ENCODE results near the gene EIF2B4.

EIF2B4 gene

GRCh38 chr2:27376151-27376865 lies 6.2 kb upstream of the EIF2B4 start:
- peaks cover 69% of the 10 kb centered on the region for H3K36me3 ChIP-seq (ENCODE audit: control insufficient read depth, insufficient read depth, low read length)

GRCh38 chr2:27375513-27376099 lies 5.5 kb upstream of the EIF2B4 start:
- Histone ChIP-seq H3K9me3 (ENCODE audit: control insufficient read depth, insufficient read depth, low read depth, low read length) (no peaks in the 10 kb centered on the region), H3K36me3 (ENCODE audit: control insufficient read depth, insufficient read depth, low read length) (peaks cover 65% of the 10 kb centered on the region), H3K4me1 (ENCODE audit: control insufficient read depth, insufficient read depth, low read length) (peaks cover 10% of the 10 kb centered on the region; the same call in 1 of the 2 replicates), H3K27me3 (ENCODE audit: control insufficient read depth, insufficient read depth, low read length) (no peaks in the 10 kb centered on the region), H3K4me3 (ENCODE audit: low read depth, low read length) (no peak overlapping the region), H3K27ac (ENCODE audit: low read depth, low read length) (no peak overlapping the region), H3K9ac (ENCODE audit: low read length) (no peak overlapping the region)

More at GRCh38 chr2:27376151-27376865, 6.2 kb upstream of the EIF2B4 start:
- peaks cover 13% of the 10 kb centered on the region for H3K4me1 ChIP-seq (ENCODE audit: control insufficient read depth, insufficient read depth, low read length)
- H3K4me3 ChIP-seq (ENCODE audit: low read depth, low read length) = no peak overlapping the region
- no peak overlapping the region for H3K9ac ChIP-seq (ENCODE audit: low read length)
- H3K27me3 ChIP-seq (ENCODE audit: control insufficient read depth, insufficient read depth, low read length) = no peaks in the 10 kb centered on the region
- no peak overlapping the region for H3K27ac ChIP-seq (ENCODE audit: low read depth, low read length)
- H3K9me3 ChIP-seq (ENCODE audit: control insufficient read depth, insufficient read depth, low read depth, low read length) = no peaks in the 10 kb centered on the region

GRCh38 chr2:27373567-27373966 lies 3.4 kb upstream of the EIF2B4 start:
- Histone ChIP-seq H3K9ac (ENCODE audit: low read length) (no peak overlapping the region), H3K36me3 (ENCODE audit: control insufficient read depth, insufficient read depth, low read length) (peaks cover 64% of the 10 kb centered on the region), H3K27me3 (ENCODE audit: control insufficient read depth, insufficient read depth, low read length) (no peaks in the 10 kb centered on the region), H3K4me3 (ENCODE audit: low read depth, low read length) (no peak overlapping the region), H3K9me3 (ENCODE audit: control insufficient read depth, insufficient read depth, low read depth, low read length) (no peaks in the 10 kb centered on the region), H3K4me1 (ENCODE audit: control insufficient read depth, insufficient read depth, low read length) (peaks cover 11% of the 10 kb centered on the region; the same call in 1 of the 2 replicates), H3K27ac (ENCODE audit: low read depth, low read length) (no peak overlapping the region)

GRCh38 chr2:27372937-27373336 lies 2.8 kb upstream of the EIF2B4 start:
- no peak overlapping the region for H3K4me3 ChIP-seq (ENCODE audit: low read depth, low read length)
- H3K4me1 ChIP-seq (ENCODE audit: control insufficient read depth, insufficient read depth, low read length) = peaks cover 11% of the 10 kb centered on the region; the same call in 1 of the 2 replicates
- no peaks in the 10 kb centered on the region for H3K9me3 ChIP-seq (ENCODE audit: control insufficient read depth, insufficient read depth, low read depth, low read length)
- H3K9ac ChIP-seq (ENCODE audit: low read length) = no peak overlapping the region
- no peak overlapping the region for H3K27ac ChIP-seq (ENCODE audit: low read depth, low read length)
- H3K36me3 ChIP-seq (ENCODE audit: control insufficient read depth, insufficient read depth, low read length) = peaks cover 64% of the 10 kb centered on the region
- H3K27me3 ChIP-seq (ENCODE audit: control insufficient read depth, insufficient read depth, low read length) = no peaks in the 10 kb centered on the region

GRCh38 chr2:27370816-27371620 lies 880 bp upstream of the EIF2B4 start:
- Histone ChIP-seq H3K4me1 (ENCODE audit: control insufficient read depth, insufficient read depth, low read length) (peaks cover 11% of the 10 kb centered on the region; the same call in 1 of the 2 replicates), H3K27me3 (ENCODE audit: control insufficient read depth, insufficient read depth, low read length) (no peaks in the 10 kb centered on the region), H3K9me3 (ENCODE audit: control insufficient read depth, insufficient read depth, low read depth, low read length) (no peaks in the 10 kb centered on the region), H3K4me3 (ENCODE audit: low read depth, low read length) (peak overlapping the region; percentile 82), H3K9ac (ENCODE audit: low read length) (peak overlapping the region; percentile 92), H3K36me3 (ENCODE audit: control insufficient read depth, insufficient read depth, low read length) (peaks cover 64% of the 10 kb centered on the region), H3K27ac (ENCODE audit: low read depth, low read length) (peak overlapping the region; percentile 78)

DNA sequence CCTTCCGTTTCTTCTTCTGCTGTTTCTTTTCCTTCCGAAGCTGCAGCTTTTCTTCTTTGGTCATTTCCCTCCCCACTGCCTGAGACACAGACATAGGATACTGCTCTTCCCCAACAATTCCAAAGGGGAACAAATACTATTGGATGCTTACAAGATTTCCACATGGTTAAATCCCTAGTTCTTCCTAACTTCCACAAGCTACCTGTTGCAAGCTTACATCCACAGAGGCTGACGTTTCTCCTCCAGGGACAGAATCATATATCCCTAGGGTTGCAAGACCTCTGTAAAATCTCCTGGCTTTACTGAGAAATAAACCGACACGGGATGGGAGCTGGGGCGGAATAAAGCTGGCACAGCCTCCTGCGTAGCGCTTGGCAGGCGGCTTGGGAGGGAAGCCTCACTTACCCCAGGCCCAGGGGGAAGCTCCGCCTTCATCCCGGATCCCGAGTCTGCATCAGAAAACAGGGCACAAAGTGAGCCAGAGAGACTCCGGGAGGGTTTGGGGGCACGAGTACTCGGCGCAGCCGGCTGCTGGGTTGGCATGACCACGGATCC lies 590 bp downstream of the EIF2B4 start:
- Histone ChIP-seq H3K4me1 (ENCODE audit: control insufficient read depth, insufficient read depth, low read length) (peaks cover 11% of the 10 kb centered on the region; the same call in 1 of the 2 replicates), H3K4me3 (ENCODE audit: low read depth, low read length) (peak overlapping the region; percentile 82), H3K36me3 (ENCODE audit: control insufficient read depth, insufficient read depth, low read length) (peaks cover 56% of the 10 kb centered on the region), H3K9ac (ENCODE audit: low read length) (peak overlapping the region; percentile 90), H3K9me3 (ENCODE audit: control insufficient read depth, insufficient read depth, low read depth, low read length) (no peaks in the 10 kb centered on the region), H3K27me3 (ENCODE audit: control insufficient read depth, insufficient read depth, low read length) (no peaks in the 10 kb centered on the region), H3K27ac (ENCODE audit: low read depth, low read length) (peak overlapping the region; percentile 61)

DNA sequence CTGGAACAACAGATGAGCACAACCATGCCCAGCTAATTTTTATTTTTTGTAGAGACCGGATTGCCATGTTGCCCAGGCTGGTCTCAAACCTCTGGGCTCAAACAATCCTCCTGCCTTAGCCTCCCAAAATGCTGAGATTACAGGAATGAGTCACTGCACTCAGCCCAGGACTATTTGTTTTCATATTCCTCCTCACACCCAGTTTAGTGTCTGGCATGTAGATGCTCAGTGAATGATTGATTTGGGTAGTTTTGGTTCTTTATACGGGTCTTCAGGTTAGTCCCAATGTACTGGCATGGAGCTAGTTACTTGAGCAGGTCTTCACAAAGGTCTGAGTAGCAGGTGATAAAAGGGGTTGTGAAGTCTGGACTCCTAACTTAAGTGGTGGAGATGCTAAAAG lies 6.2 kb downstream of the EIF2B4 start:
- no peaks in the 10 kb centered on the region for H3K4me1 ChIP-seq (ENCODE audit: control insufficient read depth, insufficient read depth, low read length)
- H3K36me3 ChIP-seq (ENCODE audit: control insufficient read depth, insufficient read depth, low read length) = peaks cover 46% of the 10 kb centered on the region
- no peak overlapping the region for H3K4me3 ChIP-seq (ENCODE audit: low read depth, low read length)
- no peak overlapping the region for H3K27ac ChIP-seq (ENCODE audit: low read depth, low read length)
- H3K9me3 ChIP-seq (ENCODE audit: control insufficient read depth, insufficient read depth, low read depth, low read length) = no peaks in the 10 kb centered on the region
- no peaks in the 10 kb centered on the region for H3K27me3 ChIP-seq (ENCODE audit: control insufficient read depth, insufficient read depth, low read length)
- H3K9ac ChIP-seq (ENCODE audit: low read length) = no peak overlapping the region

- Histone ChIP-seq H3K4me1 (ENCODE audit: control insufficient read depth, insufficient read depth, low read length) (no peaks in the 10 kb centered on the region), H3K9ac (ENCODE audit: low read length) (no peak overlapping the region), H3K27me3 (ENCODE audit: control insufficient read depth, insufficient read depth, low read length) (no peaks in the 10 kb centered on the region), H3K4me3 (ENCODE audit: low read depth, low read length) (no peak overlapping the region), H3K27ac (ENCODE audit: low read depth, low read length) (no peak overlapping the region), H3K9me3 (ENCODE audit: control insufficient read depth, insufficient read depth, low read depth, low read length) (peaks cover under 1% of the 10 kb centered on the region; the same call in 1 of the 2 replicates), H3K36me3 (ENCODE audit: control insufficient read depth, insufficient read depth, low read length) (peaks cover 41% of the 10 kb centered on the region)
Observed at GRCh38 chr2:27362678-27363420, 7.3 kb downstream of the EIF2B4 start.

- Histone ChIP-seq H3K27me3 (ENCODE audit: control insufficient read depth, insufficient read depth, low read length) (no peaks in the 10 kb centered on the region), H3K4me3 (ENCODE audit: low read depth, low read length) (peak within 1 kb of the TSS; percentile 97), H3K27ac (ENCODE audit: low read depth, low read length) (peak within 1 kb of the TSS; percentile 96), H3K4me1 (ENCODE audit: control insufficient read depth, insufficient read depth, low read length) (peaks cover 24% of the 10 kb centered on the region), H3K9me3 (ENCODE audit: control insufficient read depth, insufficient read depth, low read depth, low read length) (peaks cover 2% of the 10 kb centered on the region; the same call in 1 of the 2 replicates), H3K9ac (ENCODE audit: low read length) (peak within 1 kb of the TSS; percentile 98), H3K36me3 (ENCODE audit: control insufficient read depth, insufficient read depth, low read length) (0 out of 2 replicates have a peak, but pooled peaks cover 5% of the 10 kb centered on the region)
Observed at GRCh38 chr2:27356382-27357181, 13.6 kb downstream of the EIF2B4 start, which contains the start of gene GTF3C2. GTF3C2 (minus strand) TSS chr2:27356764; CDS start chr2:27343554, 13,210 bp downstream.

All from HUES6 (cell line).